MG63 (cell line): Measurements from ENCODE around the gene DLGAP4. TPM values are rescaled to one million over a fixed set of nuclear protein-coding genes. Genes with fewer than 3 reads are reported as not detected.
"Not testable (repeated sequence)": the region's sequence is repeated elsewhere in the genome, so short reads cannot be mapped to it uniquely, and the experiment has no call there.

Experiments used
- DNase-seq: peaks from one replicate; pipeline ENCODE4 v3.0.0-alpha.2; 2020
- H3K27me3 ChIP-seq: fragments of 250-450 bp; sonication (Bioruptor Pico); 2 replicates; pipeline ENCODE4 v1.5.1; 2020; ENCODE audit warnings: mild to moderate bottlenecking, moderate library complexity
- H3K36me3 ChIP-seq: fragments of 250-450 bp; sonication (Bioruptor Pico); 2 replicates; pipeline ENCODE4 v1.5.1; 2020; ENCODE audit warnings: mild to moderate bottlenecking, moderate library complexity
- H3K4me3 ChIP-seq: fragments of 250-450 bp; sonication (Bioruptor Pico); 2 replicates; pipeline ENCODE4 v1.5.1; 2020; ENCODE audit warnings: mild to moderate bottlenecking, moderate library complexity
- H3K9me3 ChIP-seq: fragments of 250-450 bp; sonication (Bioruptor Pico); 2 replicates; pipeline ENCODE4 v1.5.1; 2020; ENCODE audit warnings: mild to moderate bottlenecking, moderate library complexity
- total RNA-seq: library from RNA; depleted of rRNA; stranded (reverse); fragments of >200 nt; shearing (Covaris generic); gene quantifications from 2 replicates; pipeline ENCODE4 v1.2.3, GENCODE V29; 2014; ENCODE audit warnings: low replicate concordance

DLGAP4 gene
- total RNA-seq, 1 experiment from 2014 or later: 12.0 TPM

DNA sequence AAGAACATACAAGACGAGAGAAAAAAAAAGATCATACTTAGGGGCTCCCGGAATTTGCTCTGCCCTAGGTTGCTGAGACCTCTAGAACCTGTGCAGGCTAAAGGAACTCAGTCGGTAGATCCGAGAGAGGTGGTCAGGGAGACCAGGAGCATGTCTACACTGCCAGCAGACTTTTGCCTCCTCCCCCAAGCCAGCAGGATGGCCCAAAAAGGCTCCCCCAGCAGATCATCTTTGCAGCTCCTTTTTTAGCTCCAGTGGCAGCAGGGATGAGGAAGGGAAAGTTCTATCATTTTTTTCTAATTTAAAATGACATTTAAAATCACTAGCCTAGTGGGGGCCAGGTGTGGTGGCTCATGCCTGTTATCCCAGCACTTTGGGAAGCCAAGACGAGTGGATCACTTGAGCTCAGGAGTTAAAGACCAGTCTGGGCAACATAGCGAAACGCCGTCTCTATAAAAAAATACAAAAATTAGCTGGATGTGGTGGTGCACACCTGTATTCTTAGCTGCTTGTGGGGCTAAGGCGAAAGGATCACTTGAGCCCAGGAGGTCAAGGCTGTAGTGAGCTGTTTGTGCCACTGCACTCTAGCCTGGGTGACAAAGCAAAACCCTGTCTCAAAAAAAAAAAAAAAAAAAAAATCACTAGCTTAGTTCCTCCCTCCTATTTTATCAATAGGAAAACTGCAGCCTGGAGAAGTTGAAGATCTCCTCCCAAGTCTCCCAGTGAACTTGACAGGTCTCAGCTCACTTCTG, 165.9 kb downstream of the DLGAP4 start:
- no peak overlapping the region for H3K4me3 ChIP-seq
- H3K27me3 ChIP-seq: no peaks in the 10 kb centered on the region
- DNase-seq: no peak
- H3K9me3 ChIP-seq: no peaks in the 10 kb centered on the region
- H3K36me3 ChIP-seq: peaks cover 48% of the 10 kb centered on the region

DNA sequence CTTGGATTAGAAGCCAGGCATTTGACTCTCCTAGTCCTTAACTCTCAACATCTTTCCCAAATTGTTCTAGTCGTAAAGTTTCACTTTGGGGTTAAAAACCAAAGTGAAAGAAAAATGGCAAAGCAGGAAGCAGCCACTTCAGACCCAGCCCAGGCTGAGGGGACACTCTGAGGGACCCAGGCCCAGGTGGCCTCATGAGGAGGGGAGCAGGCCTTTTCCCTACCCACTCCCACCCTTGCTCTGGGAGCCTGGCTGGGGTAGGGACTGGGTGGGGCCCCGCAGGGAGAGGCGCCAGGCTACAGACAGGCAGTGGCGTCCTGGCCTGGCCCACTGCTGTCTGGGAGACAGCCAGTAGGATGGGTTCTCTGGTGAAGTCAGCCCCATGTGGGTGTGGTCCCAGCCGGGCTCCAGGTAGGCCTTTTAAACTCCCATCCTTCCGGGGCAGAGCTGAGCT, 166.5 kb downstream of the DLGAP4 start:
- no peak overlapping the region for H3K4me3 ChIP-seq
- DNase-seq: peak; percentile 58

DNA sequence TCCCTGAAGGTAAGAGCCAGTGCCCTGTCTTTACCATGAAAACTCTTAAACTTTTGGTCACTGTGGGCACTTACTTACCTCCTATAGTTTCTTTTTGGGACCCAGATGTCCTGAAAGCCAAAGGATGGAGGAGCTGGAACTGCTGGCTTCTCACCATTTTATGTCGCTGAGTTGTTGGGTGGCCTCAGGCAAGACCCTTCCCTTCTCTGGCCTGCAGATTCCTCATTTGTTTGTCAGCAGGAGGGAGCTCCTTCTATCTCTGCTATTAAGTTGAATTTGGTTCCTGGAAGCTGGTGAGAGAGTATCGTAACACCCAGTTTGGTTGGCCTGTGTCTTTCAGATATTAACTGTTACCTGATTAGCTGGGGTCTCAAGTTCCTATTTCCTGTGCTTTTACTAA, 167.0 kb downstream of the DLGAP4 start:
- Histone ChIP-seq H3K36me3 (peaks cover 52% of the 10 kb centered on the region), H3K27me3 (no peaks in the 10 kb centered on the region), H3K9me3 (no peaks in the 10 kb centered on the region), H3K4me3 (no peak overlapping the region)
- no peak for DNase-seq

More for the DNA sequence above, 166.5 kb downstream of the DLGAP4 start:
- Histone ChIP-seq H3K9me3 (no peaks in the 10 kb centered on the region), H3K27me3 (no peaks in the 10 kb centered on the region), H3K36me3 (peaks cover 52% of the 10 kb centered on the region)

DNA sequence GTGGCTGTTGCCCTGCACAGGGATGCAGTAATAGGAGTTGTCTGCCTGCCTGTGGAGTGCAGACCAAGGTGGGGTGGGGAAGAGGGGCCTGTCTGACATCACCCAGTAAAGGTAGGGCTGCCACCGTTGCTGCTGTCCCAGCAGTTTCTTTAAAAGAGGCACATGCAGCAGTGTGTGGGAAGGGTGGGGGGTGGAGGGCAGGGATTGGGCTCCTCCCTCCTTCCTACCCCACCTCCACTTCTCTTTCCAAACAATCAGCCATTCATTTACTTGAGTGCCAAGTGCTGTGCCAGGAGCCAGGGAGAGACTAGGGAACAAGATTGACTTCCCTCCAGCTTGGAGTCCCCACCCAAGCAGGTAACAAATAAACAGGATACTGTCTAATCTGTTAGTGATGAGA, 168.4 kb downstream of the DLGAP4 start:
- no peak overlapping the region for H3K4me3 ChIP-seq
- peaks cover 51% of the 10 kb centered on the region for H3K36me3 ChIP-seq
- no peaks in the 10 kb centered on the region for H3K9me3 ChIP-seq
- DNase-seq: no peak
- H3K27me3 ChIP-seq: no peaks in the 10 kb centered on the region

DNA sequence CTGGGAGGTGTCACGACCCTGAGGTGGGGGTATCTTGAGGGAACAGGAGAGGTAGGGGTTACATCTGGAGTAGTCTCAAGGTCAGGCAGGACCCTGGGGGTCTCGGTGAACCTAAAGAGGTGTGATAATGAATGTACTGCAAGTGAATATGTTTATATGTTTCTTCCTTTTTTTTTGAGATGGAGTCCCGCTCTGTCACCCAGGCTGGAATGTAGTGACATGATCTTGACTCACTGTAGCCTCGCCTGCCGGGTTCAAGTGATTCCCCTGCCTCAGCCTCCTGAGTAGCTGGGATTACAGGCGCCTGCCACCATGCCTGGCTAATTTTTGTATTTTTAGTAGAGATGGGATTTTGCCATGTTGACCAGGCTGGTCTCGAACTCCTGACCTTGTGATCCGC, 168.9 kb downstream of the DLGAP4 start:
- not testable (repeated sequence) for H3K27me3 ChIP-seq, H3K4me3 ChIP-seq, H3K9me3 ChIP-seq
- DNase-seq: peak; percentile 53
- H3K36me3 ChIP-seq: peaks cover 54% of the 10 kb centered on the region

DNA sequence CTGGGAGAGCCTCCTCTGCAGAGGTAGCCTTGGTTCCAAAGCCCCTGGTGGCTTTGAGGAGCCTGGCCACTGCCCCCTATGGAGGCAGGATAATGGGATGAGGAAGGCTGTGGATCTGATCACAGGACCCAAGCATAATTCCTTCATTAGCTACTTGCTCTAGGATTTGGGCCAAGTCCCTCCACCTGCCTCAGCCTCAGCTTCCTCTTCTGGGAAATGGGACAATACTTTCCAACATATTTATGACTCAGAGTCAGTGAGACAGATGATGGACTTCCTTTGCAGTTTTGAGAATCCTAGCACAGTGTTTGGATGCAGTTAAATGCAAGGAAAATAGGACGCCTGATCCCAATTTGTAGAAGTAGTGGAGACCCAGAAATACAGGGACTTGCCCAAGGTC, 171.3 kb downstream of the DLGAP4 start:
- Histone ChIP-seq H3K36me3 (peaks cover 67% of the 10 kb centered on the region), H3K27me3 (no peaks in the 10 kb centered on the region), H3K4me3 (no peak overlapping the region), H3K9me3 (no peaks in the 10 kb centered on the region)
- no peak for DNase-seq

DNA sequence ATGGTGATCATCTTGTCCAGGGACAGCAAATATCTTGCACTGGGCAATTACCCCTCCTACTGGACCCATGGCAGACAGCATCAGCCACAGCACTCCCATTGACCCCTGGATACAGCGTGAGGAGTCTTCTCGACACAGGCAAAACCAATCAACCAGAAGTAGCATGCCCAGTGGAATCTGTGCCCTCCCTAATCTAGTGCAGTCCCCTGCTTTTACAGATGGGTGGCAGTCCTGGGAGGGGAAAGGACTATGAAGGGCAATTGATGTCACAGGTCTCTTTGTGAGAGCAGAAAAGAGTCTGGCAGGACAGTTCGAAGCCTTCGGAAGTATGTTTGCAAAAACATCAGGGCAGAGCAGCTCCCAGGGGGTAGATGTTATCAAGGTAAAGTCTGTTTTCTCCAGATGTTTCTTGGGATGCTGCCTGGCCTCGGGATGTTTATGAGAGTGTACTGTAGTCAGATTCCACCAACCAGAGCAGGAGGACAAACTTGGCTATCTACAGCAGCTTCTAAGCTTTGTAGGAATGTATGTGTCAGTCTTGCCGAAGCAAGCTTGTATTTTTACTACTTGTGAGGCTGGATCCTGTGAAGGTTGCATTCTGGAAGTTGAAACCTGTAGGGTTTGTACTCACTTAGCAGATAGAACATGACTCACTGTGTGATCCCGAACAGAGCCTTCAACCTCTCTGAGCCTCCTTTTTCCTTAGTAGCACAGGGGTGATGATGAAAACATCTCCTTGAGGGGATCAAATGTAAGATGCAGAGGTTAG, 172.2 kb downstream of the DLGAP4 start:
- H3K4me3 ChIP-seq: no peak overlapping the region
- H3K36me3 ChIP-seq: peaks cover 62% of the 10 kb centered on the region
- no peak for DNase-seq
- no peaks in the 10 kb centered on the region for H3K27me3 ChIP-seq
- no peaks in the 10 kb centered on the region for H3K9me3 ChIP-seq

DNA sequence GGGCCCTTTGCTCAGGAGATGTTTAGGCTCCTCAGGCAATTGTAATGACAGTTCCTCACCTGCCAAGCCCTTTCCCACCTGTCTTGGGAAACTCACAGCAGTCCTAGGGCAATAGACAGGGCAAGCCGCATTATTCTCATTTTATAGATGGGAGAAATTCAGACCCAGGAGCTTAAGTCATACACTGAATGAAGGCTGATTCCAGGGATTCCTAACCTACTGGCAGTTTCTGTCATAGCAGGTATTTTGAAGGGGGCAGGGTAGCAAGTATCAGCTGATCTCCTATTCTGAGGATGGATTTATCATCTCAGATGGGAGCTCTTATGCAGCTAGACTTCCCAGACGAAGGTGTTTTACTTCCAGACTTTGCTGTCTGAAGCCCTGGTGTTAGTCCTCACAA, 173.8 kb downstream of the DLGAP4 start:
- H3K9me3 ChIP-seq: no peaks in the 10 kb centered on the region
- H3K4me3 ChIP-seq: no peak overlapping the region
- H3K36me3 ChIP-seq: peaks cover 68% of the 10 kb centered on the region
- no peaks in the 10 kb centered on the region for H3K27me3 ChIP-seq
- no peak for DNase-seq

DNA sequence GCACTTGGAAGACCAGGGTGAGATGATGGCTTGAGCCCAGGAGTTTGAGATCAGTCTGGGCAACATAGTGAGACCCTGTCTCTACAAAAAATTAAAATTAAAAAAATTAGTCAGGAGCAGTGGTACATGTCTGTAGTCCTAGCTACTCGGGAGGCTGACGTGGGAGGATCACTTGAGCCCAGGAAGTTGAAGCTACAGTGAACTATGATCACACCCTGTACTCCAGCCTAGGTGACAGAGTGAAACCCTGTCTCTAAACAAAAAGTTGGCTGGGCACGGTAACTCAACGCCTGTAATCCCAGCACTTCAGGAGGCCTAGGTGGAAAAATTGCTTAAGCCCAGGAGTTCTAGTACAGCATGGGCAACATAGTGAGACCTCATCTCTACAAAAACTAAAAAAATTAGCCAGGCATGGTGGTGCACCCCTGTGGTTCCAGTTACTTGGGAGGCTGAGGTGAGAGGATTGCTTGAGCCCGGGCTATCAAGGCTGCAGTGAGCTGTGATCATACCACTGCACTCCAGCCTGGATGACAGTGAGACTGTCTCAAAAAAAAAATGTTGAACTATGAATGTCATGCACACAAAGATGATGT, 174.4 kb downstream of the DLGAP4 start:
- Histone ChIP-seq H3K36me3 (peaks cover 68% of the 10 kb centered on the region), H3K27me3 (no peaks in the 10 kb centered on the region), H3K4me3 (no peak overlapping the region), H3K9me3 (no peaks in the 10 kb centered on the region)
- no peak for DNase-seq

DNA sequence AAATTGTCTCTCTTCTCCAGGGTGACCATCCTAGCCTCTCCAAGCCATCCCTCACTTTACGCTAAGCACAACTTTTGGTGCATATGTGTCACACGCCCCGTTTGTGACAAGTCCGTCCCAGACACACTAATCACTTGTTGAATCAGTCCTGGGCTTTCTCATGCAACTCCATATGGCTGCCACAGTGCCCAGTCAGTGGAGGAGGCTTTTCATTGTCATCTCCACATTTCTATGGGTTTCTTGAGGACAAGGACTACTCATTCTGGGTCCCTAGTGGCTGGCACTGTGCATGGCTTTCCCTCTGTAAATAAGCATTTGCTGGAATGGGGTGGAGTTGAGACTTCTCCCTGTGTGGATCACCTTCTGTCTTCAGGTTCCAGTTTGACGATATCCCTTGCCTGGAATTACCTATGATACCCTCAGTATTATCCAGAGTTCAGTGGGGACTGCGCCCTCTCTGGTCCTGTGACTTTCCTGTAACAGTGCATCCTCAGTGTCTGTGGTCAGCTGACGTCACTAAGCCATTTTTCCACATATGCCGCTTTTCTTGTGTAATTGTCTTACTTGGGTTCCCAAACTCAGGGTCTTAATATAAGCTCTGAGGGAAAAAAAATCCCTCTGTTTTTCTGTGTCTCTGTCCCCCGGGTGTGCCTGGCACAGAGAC, 175.4 kb downstream of the DLGAP4 start:
- no peak for DNase-seq
- Histone ChIP-seq H3K27me3 (no peaks in the 10 kb centered on the region), H3K36me3 (peaks cover 70% of the 10 kb centered on the region), H3K9me3 (no peaks in the 10 kb centered on the region), H3K4me3 (no peak overlapping the region)

DNA sequence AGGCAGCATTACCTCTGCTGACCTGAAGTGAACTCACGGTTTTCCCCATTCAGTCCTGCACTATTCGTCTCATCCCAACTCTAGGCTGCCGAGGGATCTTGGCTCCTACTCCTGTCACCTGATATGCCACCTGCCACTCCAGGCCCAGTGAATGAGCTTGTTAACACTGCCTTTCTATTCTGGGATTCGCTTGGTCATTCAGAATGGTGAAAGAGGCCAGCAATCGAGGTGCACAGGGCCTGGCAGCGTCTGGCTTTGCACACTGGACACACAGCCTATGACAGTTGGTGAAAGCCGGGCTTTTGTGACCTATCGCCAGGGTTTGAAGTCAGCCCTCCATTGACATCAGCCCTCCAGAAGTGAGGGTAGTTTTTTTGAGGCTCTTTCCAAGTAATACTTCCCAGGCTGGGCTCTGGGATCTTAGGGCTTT, 175.9 kb downstream of the DLGAP4 start:
- Histone ChIP-seq H3K36me3 (peaks cover 72% of the 10 kb centered on the region), H3K4me3 (no peak overlapping the region), H3K9me3 (no peaks in the 10 kb centered on the region), H3K27me3 (no peaks in the 10 kb centered on the region)
- DNase-seq: no peak

DNA sequence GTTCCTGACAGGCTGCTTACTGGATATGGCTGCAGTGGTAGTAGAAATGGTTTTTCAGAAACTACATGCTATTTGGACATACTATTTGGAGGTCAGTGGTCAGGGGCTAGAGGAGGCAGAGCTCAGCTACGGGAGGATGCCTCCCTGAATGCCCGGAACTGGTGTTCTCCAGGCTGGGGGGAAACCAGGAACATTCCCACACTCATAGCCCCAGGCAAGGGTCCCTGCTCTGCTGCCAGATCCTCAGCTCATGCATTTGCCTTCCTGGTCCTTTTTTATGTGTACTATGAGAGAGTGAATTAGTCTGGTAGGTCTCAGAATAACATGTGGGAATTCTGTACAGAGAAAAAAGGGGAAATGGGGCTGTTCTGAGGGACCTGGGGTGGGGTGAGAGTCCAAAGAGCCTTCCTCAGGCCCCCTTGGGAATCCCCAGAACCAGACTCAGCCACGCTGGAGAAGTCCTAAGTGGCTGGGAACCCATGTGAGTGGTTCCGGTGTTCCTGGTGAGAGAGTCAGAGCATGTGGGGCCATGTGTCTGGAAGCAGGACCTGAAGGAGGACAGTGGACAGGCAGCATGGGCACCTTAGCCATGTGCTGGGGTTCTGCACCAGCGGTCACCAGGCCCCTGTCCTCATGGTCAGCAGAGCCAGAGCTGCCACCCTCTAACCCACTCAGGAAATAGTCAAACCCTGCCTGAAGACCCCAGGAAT, 177.2 kb downstream of the DLGAP4 start:
- H3K4me3 ChIP-seq: no peak overlapping the region
- no peaks in the 10 kb centered on the region for H3K9me3 ChIP-seq
- no peaks in the 10 kb centered on the region for H3K27me3 ChIP-seq
- peaks cover 66% of the 10 kb centered on the region for H3K36me3 ChIP-seq
- DNase-seq: no peak

DNA sequence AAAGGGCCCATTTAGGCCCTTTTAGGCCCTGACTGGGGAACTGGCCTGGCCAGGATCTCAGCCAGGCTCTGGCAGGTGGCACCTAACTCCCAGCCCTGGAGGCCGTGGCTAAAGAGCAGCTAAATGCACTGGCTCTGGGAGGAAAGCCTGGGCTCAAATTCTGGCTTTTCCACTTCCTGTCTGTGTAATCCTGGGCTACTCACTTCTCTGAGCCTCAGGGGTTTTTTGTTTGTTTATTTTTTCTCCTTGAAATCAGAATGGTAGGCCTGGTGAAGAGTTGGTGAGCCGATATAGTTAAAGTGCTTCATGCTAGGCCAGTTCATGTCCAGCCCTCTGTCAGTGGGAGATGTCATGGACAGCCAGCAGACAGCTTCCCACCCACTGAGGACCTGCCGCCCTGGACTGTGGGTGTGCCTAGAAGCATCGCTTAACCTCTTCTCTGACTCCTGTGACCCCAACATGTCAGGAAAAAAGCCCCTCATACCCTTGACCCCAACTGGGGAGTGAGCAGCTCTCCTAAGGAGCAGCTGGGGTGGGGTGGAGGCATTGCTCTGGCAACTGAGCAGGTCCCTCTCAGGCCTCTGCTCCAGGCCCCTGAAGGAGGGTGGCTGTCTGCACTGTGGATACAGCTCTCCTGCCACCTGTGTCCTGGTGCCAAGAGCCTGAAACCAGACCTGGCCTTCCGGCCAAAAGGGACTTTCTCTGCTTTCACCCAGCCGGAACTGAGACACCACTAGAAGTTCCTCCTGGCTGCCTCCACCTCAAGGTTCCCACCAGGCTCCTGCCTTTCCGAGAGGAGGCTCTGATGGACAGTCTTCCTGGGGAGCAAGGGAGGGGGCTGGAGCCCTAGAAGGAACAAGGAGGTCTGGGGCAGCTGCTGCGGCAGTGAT, 178.0 kb downstream of the DLGAP4 start:
- peaks cover 60% of the 10 kb centered on the region for H3K36me3 ChIP-seq
- no peaks in the 10 kb centered on the region for H3K9me3 ChIP-seq
- H3K27me3 ChIP-seq: no peaks in the 10 kb centered on the region
- H3K4me3 ChIP-seq: no peak overlapping the region
- peak; percentile 77 for DNase-seq

DNA sequence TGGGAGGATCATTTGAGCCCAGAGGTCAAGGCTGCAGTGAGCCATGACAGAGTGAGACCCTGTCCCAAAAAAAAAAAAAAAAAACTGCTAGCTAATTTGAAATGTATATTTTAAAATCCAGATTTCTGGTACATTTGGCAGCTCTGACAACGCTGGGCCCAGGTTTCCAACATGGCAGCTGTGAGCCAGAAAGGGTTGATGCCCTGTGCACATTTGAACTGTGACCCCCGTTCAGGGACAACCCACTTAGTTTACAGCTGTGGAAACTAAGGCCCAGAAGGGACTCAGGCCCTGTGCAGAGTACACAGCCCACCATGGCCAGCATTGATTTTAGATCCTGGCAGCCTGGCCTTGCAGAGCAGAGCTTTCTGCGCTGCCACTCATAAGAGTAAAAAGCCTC, 179.1 kb downstream of the DLGAP4 start:
- H3K36me3 ChIP-seq: peaks cover 61% of the 10 kb centered on the region
- H3K9me3 ChIP-seq: no peaks in the 10 kb centered on the region
- DNase-seq: no peak

DNA sequence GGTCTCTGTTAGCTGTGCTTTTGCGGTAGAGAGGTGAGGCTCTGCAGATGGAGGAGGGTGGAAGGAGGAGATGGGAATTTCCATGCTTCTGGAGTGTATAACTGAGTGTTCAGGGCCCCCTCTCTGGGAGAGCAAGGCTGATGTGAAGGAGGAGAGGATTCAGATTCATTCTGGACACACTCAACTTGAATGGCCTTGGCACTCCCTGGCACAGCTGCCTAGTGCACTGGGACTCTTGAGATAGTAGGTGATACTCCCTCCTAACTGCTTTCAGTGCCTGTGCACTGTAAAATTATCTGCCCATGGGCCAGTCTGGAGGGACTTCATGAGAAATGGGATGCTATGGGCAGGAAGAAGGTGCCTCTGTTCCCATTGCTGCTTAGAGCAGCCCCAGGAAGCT, 180.9 kb downstream of the DLGAP4 start:
- Histone ChIP-seq H3K4me3 (no peak overlapping the region), H3K9me3 (no peaks in the 10 kb centered on the region), H3K36me3 (peaks cover 60% of the 10 kb centered on the region), H3K27me3 (no peaks in the 10 kb centered on the region)
- no peak for DNase-seq

More for the DNA sequence above, 179.1 kb downstream of the DLGAP4 start:
- Histone ChIP-seq H3K4me3 (no peak overlapping the region), H3K27me3 (no peaks in the 10 kb centered on the region)

DNA sequence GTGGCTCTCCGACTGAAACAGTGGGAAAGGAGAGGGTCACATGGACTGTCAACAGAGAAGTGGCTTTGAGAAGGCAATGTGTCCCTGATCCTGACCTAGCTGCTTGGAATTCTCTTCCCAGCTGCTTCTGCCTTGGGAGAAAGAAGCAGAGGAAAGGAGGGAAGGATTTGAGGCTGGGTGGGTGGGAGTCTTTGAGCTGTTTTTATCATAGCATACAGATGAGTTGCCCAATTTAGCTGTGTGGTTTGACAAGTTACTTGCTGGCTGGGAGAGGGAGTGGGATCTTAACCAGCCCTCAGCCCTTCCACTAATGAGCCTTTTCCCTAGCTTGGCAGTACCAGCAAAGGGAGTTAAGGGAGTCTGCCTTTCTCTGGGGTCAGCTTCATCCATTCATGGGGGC, 184.1 kb downstream of the DLGAP4 start:
- Histone ChIP-seq H3K27me3 (no peaks in the 10 kb centered on the region), H3K4me3 (no peak overlapping the region), H3K36me3 (peaks cover 67% of the 10 kb centered on the region), H3K9me3 (no peaks in the 10 kb centered on the region)
- DNase-seq: no peak
